ENCODE results near the gene UNC79.
"Not testable (repeated sequence)": the region's sequence is repeated elsewhere in the genome, so short reads cannot be mapped to it uniquely, and the experiment has no call there.

Gene UNC79

GRCh38 chr14:93496856-93497741 is 66.4 kb downstream of the UNC79 start:
- no peak for FAIRE-seq

DNA sequence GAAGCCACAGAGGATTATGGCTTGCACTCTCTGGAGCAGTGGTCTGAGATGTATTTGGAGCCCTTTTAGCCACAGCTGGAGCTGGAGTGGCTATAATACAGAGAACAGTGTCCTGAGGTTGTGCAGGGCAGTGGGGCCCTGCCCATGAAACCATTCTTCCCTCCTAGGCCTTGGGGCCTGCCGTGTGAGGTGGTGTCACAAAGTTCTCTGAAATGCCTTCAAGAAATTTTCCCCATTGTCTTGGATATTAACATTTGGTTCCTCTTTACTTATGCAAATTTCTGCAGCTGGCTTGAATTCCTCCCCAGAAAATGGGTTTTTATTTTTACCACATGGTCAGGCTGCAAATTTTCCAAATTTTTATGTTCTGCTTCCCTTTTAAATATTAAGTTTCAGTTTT is 79.3 kb downstream of the UNC79 start:
- FAIRE-seq: no peak

- no peak for FAIRE-seq
These were observed 80.3 kb downstream of the UNC79 start for GRCh38 chr14:93511001-93511400.

- no peak for FAIRE-seq
These were observed 89.4 kb downstream of the UNC79 start for GRCh38 chr14:93520053-93520607.

DNA sequence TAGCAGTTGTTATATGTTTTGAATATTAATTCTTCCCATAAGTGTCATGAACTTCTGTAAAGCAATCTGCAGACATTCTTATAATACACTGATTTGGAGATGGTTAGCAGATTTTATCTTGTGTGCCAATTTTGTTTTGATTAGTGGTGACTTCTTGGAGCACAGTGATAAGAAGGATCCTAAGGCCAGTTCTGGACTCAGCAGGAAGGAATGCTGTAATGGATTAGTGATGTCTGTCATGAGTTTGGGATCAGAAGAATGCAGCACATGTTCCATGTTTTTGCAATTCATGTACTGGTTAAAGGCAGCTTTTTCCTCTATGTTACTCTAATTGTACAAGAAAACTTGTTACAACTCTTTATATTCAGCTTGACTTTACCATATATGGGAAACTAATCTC is 91.5 kb downstream of the UNC79 start:
- no peak for FAIRE-seq

DNA sequence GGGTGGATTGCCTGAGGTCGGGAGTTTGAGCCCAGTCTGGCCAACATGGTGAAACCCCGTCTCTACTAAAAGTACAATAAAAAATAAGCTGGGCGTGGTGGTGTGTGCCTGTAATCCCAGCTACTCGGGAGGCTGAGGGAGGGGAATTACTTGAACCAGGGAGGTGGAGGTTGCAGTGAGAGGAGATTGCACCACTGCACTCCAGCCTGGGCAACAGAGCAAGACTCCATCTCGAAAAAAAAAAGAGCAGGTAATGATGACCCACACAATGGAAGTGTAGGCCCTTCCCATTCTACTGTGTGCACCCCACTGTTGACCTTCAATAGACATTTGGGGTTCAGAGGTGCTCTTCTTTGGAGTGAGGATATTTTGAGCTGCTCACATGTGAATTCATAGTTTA is 94.5 kb downstream of the UNC79 start:
- not testable (repeated sequence) for FAIRE-seq

- FAIRE-seq: no peak
These were observed 95.1 kb downstream of the UNC79 start for GRCh38 chr14:93525696-93526451.

- FAIRE-seq: no peak
These were observed 96.5 kb downstream of the UNC79 start for GRCh38 chr14:93527203-93527607.

DNA sequence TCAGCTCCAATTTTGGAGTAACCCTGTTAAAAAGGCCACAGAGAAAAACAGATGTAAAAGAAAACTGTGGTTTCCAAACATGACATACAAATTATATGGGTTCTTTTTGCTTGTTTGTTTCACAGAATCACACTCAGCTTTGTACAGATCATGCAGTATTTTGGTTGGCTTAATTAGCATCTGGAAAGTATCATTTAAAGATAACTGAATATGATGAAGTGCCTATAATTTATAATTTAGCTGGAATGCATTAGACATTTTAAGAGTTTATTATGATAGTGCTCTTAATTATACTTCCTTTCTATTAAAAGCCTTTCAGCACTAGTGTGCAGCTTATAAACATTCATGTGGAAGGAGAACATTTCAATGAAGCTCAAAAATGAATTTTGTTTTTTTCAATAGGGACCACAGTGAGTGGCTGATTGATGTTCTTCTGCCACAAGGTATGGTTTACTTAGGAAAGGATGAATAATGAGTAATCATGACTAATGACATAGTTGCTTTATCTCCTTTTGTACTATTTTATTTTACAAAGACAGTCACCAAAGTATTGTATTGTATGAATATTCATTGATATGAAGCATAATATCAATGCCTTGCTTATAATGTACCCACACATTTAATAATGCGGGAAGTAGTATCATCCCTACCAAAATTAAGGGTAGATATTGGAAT is 98.3 kb downstream of the UNC79 start:
- FAIRE-seq: no peak

DNA sequence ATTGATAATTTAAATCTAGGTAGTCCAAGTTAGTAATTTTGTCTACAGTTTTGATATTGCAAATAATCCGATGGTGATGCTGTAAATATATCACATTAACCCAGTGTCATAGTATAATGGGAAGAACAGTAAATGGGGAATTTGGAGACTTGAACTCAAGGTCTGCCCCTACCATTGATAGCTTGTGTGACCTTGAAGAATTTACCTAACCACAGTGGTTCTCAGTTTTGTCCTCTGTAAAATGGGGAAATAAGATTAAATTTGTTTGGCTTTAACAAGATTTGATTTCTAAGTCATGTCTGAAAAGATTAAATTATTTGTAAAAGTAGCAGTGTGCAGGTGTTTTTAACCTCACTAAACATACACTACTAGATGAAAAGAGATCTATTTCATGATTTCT is 100.9 kb downstream of the UNC79 start:
- no peak for FAIRE-seq

DNA sequence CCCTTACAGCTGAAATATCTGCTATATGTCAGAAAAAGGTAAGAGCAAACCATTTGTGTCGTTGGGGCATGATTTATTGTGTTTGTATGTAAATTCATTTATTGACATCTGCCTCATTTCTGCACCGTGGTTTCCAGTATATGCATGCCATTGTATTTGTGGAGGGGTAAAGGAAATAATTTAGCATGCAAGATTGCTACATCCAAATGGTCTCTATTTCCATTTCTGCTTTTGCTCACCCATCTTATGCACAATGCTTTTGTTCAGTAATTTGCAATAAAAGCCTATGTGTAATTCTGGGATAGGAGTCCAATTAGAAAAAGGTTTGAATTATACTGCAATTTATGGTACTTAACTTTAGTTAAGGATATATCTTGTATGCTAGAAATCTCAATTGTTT is 101.8 kb downstream of the UNC79 start:
- FAIRE-seq: no peak

DNA sequence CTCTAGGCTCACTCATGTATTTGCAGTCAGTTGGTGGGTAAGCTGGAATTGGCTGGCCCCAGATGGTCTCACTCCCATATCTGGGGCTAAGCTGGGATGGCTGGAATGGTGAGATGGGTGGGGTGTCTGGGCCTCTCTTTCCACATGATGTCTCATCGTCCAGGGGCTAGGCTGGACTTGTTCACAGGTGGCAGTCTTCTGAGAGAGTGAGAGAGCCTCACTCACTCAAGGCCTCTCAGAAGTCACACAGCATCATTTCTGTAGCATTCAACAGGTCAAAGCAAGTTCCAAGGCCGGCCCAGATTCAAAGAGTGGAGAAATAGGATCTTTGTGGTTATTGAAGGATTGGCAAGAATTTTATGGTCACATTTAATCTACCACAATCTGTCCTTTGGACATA is 102.7 kb downstream of the UNC79 start:
- no peak for FAIRE-seq

GRCh38 chr14:93533842-93534241 is 103.1 kb downstream of the UNC79 start:
- no peak for FAIRE-seq

- FAIRE-seq: no peak
These were observed 104.8 kb downstream of the UNC79 start for GRCh38 chr14:93535537-93535936.

GRCh38 chr14:93536945-93537344 is 106.2 kb downstream of the UNC79 start:
- FAIRE-seq: no peak

- no peak for FAIRE-seq
These were observed 107.2 kb downstream of the UNC79 start for GRCh38 chr14:93537951-93538350.

DNA sequence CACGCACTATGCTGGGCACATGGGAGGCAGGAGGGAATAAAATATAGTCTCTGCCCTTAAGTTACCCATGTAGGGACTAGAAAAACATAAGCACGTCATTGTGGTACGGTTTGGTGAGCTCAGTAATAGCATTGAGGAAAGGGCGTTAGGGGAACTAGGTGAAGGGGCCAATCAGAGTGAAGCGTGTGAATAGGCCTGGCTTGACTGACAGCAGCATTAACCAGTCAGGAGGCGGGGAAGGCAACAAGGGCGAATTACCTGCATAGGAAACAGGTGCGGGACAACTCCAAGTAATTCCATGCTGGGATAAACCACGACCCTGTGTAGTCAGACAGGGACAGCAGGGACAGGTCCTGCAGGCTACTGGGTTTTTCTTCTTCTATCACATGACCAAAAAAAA is 107.7 kb downstream of the UNC79 start:
- no peak for FAIRE-seq

DNA sequence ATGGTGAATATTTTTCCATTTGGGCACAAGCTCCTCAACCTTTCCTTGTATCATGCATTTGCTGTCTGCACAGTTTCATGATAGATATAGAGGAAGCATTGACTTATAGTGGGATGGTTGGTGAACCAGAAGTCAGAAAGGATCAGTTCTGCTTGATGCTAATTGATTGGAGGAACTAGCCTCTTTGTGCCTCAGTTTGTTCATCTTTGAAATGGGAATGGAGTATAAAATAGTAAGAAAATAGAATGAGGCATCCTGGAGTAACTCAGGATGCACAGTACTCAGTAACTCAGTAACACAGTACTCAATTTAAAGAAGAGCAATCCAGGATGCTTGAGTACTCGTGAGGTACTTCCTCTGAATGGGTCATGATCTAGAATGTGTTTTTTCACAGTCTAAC is 109.5 kb downstream of the UNC79 start:
- no peak for FAIRE-seq

GRCh38 chr14:93543766-93544165 is 113.0 kb downstream of the UNC79 start:
- peak; percentile 17 for FAIRE-seq

- no peak for FAIRE-seq
These were observed 113.5 kb downstream of the UNC79 start for GRCh38 chr14:93544212-93544611.

GRCh38 chr14:93546642-93547041 is 115.9 kb downstream of the UNC79 start:
- FAIRE-seq: no peak

DNA sequence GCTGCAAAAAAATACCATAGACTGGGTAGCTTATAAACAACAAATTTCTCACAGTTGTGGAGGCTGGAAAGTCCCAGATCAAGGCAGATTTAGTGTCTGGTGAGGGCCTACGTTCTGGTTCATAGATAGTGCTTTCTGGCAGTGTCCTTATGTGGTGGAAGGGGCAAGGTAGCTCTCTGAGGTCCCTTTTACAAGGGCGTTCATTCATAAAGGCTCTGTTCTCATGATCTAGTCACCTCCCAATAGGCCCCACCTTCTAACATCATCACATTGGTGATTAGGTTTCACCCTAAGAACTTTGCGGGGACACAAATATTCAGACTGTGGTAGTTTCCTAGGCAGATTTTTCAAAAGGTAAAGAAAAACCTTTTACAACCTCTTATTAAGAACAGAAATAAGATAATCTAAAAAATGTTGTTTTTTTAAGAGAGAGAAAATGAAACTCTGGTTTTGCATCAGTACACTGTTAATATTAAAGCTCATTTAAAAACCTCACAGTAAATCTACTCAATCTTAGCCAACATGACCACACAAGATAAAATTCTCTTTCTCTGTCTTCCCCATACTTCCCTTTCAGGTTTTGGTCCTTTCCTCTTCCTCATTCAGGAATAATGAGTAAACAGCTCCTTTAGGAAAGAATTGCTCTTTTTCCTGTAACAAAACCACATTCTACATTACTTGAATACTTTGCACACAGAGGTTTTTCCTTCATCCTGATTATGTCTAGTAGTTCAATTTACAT is 117.5 kb downstream of the UNC79 start:
- FAIRE-seq: no peak

GRCh38 chr14:93549595-93549994 is 118.9 kb downstream of the UNC79 start:
- no peak for FAIRE-seq

Measured in TTC549 (cell line).